BJ (cell line): Measurements from ENCODE around the gene CHMP2A. TPM values are rescaled to one million over a fixed set of nuclear protein-coding genes. Genes with fewer than 3 reads are reported as not detected.
"Not testable (repeated sequence)": the region's sequence is repeated elsewhere in the genome, so short reads cannot be mapped to it uniquely, and the experiment has no call there.

ENCODE experiments used
- CTCF ChIA-PET: fragments of 350-600 bp; formaldehyde crosslinking; extraction: SDS; loops from one replicate; lab custom pipeline; 2021; ENCODE audit warnings: antibody characterized with exemption, inconsistent platforms; lab: Yijun Ruan, JAX
- POLR2A ChIA-PET: fragments of 300-600 bp; sonication (Branson Sonifier 250); formaldehyde crosslinking; extraction: SDS; loops from one replicate; lab custom pipeline; 2021; ENCODE audit warnings: antibody characterized with exemption; lab: Charles Lee
- DNase-seq: peaks from one replicate; pipeline ENCODE4 v3.0.0-alpha.2; 2011; ENCODE audit warnings: low read depth
- H3K27me3 ChIP-seq: 2 replicates; pipeline ENCODE4 v1.6.0; 2011; ENCODE audit warnings: low read length; ENCODE audit not compliant: control insufficient read depth, insufficient read depth
- H3K36me3 ChIP-seq: 2 replicates; pipeline ENCODE4 v1.5.1; 2011; ENCODE audit warnings: low read length; ENCODE audit not compliant: control insufficient read depth, insufficient read depth
- H3K4me3 ChIP-seq: 2 replicates; pipeline ENCODE4 v1.5.1; 2011; ENCODE audit warnings: low read depth, mild to moderate bottlenecking, control low read depth, low read length
- polyA plus RNA-seq: library from polyadenylated mRNA; depleted of rRNA; stranded (reverse); fragments of >200 nt; gene quantifications from 2 replicates; pipeline ENCODE4 v1.2.3, GENCODE V29; 2011
- TF ChIP-seq, protein P1 (sequence below): IDR thresholded peaks from 2 replicates; pipeline ENCODE4 v1.5.1; 2011; ENCODE audit warnings: low read depth, mild to moderate bottlenecking, control low read depth, inconsistent platforms, low read length, moderate library complexity; ENCODE audit not compliant: insufficient read depth

Gene CHMP2A
- polyA plus RNA-seq, 1 experiment = 174 TPM

DNA sequence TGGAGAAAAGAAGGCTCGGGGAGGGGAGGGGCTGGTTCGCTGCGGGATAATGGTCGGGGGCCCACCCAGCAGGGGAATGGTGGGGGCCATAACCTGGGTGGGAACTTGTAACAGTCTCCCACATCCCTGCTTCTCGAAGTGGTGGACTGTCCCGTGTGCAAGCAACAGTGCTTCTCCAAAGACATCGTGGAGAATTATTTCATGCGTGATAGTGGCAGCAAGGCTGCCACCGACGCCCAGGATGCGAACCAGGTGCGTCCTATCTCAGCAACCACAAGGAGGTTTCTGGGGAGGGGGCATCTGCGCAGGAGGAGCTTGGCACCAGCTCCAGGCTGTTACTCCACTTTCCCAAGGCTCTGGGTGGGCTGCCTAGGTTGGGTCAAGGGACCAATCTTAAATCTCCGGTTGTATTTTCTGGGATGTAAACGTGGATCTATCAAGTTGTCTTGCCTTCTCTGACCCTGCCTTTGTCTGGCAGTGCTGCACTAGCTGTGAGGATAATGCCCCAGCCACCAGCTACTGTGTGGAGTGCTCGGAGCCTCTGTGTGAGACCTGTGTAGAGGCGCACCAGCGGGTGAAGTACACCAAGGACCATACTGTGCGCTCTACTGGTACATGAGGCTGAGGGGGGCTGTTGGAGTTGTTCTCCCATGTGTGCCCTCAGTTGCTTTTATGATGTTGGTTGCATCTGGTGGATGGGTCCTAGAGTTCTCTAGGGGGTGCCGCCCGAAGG, 9.5 kb downstream of the CHMP2A start:
- H3K4me3 ChIP-seq = peak overlapping the region; percentile 96
- POLR2A ChIA-PET = interaction anchor here (0.9 to 1.4 kb wide), 2 partner anchors 9 to 14 kb away, joined by 3 to 8 read pairs; partner anchors contain the start of gene CHMP2A
- CTCF ChIA-PET = interaction anchor here (3.3 kb wide), 1 partner anchor 26 kb away, joined by 19 read pairs; the partner anchor contains the start of gene ZBTB45
- peaks cover 1% of the 10 kb centered on the region for H3K27me3 ChIP-seq
- TF ChIP-seq, protein P1, sequence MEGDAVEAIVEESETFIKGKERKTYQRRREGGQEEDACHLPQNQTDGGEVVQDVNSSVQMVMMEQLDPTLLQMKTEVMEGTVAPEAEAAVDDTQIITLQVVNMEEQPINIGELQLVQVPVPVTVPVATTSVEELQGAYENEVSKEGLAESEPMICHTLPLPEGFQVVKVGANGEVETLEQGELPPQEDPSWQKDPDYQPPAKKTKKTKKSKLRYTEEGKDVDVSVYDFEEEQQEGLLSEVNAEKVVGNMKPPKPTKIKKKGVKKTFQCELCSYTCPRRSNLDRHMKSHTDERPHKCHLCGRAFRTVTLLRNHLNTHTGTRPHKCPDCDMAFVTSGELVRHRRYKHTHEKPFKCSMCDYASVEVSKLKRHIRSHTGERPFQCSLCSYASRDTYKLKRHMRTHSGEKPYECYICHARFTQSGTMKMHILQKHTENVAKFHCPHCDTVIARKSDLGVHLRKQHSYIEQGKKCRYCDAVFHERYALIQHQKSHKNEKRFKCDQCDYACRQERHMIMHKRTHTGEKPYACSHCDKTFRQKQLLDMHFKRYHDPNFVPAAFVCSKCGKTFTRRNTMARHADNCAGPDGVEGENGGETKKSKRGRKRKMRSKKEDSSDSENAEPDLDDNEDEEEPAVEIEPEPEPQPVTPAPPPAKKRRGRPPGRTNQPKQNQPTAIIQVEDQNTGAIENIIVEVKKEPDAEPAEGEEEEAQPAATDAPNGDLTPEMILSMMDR = no peak
- DNase-seq = no peak
- peaks cover 35% of the 10 kb centered on the region for H3K36me3 ChIP-seq

DNA sequence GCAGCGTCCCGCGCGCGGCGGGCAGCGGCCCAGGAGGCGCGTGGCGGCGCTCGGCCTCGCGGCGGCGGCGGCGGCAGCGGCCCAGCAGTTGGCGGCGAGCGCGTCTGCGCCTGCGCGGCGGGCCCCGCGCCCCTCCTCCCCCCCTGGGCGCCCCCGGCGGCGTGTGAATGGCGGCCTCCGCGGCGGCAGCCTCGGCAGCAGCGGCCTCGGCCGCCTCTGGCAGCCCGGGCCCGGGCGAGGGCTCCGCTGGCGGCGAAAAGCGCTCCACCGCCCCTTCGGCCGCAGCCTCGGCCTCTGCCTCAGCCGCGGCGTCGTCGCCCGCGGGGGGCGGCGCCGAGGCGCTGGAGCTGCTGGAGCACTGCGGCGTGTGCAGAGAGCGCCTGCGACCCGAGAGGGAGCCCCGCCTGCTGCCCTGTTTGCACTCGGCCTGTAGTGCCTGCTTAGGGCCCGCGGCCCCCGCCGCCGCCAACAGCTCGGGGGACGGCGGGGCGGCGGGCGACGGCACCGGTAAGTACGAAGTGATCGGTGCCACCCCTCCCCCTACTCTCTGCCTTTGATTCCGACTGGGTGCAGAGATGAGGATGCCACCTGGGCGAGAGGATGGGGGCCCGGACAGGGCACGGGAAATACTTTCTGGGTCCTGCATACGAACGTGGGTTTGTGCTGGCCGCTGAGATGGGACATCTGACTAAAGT, 10.2 kb downstream of the CHMP2A start:
- no peak for DNase-seq
- TF ChIP-seq, protein P1 = no peak

DNA sequence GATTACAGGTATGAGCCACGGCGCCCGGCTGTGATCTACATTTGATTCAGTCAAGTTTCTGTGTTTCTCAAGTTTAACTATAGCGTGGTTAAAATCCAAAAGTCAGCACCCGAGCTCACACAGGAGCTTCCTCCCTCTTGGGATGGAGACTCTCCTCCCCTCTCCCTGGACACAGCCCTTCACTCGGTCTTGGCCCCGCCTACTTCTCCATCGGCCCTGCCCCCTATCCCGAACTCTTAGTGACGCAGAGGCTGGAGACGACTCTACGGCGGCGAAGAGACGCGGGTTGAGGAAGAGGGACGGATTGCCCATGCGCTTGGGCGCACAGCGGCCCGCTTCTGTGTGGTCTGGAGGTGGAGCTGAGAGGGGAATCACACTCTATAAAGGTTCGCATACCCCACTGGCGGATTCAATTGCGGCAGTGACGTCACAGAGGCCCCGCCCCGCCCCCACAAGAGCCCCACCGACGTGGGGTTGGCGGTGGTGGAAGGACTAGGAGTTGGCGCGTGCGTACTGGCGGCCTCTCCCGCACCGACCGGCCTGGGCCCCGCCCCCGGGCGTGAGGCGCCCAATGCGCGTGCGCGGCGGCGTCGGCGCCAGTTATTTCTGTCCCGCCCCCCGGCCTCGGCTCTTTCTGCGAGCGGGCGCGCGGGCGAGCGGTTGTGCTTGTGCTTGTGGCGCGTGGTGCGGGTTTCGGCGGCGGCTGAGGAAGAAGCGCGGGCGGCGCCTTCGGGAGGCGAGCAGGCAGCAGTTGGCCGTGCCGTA, 10.9 kb downstream of the CHMP2A start, which contains the start of gene TRIM28:
Gene TRIM28, plus strand, starts transcription at position 239 of the 765 bp plus-strand sequence. CDS start 694 bp downstream, outside the sequence.
- H3K36me3 ChIP-seq = peaks cover 21% of the 10 kb centered on the region
- peak within 1 kb of the TSS; percentile 96 for H3K4me3 ChIP-seq
- ChIA-PET CTCF (interaction anchor here (1.0 to 3.3 kb wide), 2 partner anchors 24 to 30 kb away, joined by 6 to 19 read pairs; partner anchors contain the start of gene ZBTB45), POLR2A (interaction anchor here (1.2 to 1.4 kb wide), 3 partner anchors 10 to 24 kb away, joined by 8 to 10 read pairs (median 8); partner anchors contain the start of genes CHMP2A and ZBTB45)
- peak; percentile 97 for DNase-seq
- TF ChIP-seq, protein P1 = no peak
- H3K27me3 ChIP-seq = peaks cover 10% of the 10 kb centered on the region

More for the DNA sequence above, 10.2 kb downstream of the CHMP2A start:
- ChIA-PET POLR2A (interaction anchor here (0.9 to 1.4 kb wide), 4 partner anchors 9 to 25 kb away, joined by 3 to 10 read pairs (median 8); partner anchors contain the start of genes CHMP2A and ZBTB45), CTCF (interaction anchor here (3.3 kb wide), 1 partner anchor 25 kb away, joined by 19 read pairs; the partner anchor contains the start of gene ZBTB45)
- Histone ChIP-seq H3K4me3 (peak overlapping the region; percentile 96), H3K27me3 (peaks cover 4% of the 10 kb centered on the region), H3K36me3 (peaks cover 28% of the 10 kb centered on the region)

DNA sequence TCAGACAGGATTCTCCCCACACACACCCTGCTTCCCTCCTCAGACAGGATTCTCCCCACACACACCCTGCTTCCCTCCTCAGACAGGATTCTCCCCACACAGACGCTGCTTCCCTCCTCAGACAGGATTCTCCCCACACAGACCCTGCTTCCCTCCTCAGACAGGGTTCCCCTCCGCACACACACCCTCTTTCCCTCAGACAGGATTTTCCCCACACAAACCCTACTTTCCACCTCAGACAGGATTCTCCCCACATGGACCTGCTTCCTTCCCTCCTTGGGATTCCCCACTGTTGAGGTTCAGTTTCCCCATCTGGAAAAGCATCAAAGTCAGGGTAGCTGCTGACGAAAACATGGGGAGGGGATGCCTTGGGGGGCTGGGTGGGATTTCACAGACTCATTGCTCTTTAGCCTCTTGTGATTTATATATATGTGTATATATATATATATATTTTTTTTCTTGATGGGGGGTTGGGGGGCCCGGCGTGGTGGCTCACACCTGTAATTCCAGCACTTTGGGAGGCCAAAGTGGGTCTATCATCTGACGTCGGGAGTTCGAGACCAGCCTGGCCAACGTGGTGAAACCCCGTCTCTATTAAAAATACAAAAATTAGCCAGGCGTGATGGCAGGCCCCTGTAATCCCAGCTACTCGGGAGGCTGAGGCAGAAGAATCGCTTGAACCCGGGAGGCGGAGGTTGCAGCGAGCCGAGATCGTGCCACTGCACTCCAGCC, 12.1 kb downstream of the CHMP2A start:
- not testable (repeated sequence) for H3K36me3 ChIP-seq, H3K4me3 ChIP-seq, DNase-seq
- POLR2A ChIA-PET = interaction anchor here (0.6 kb wide), 1 partner anchor 12 kb away, joined by 7 read pairs; the partner anchor contains the start of gene CHMP2A
- H3K27me3 ChIP-seq = peaks cover 15% of the 10 kb centered on the region
- CTCF ChIA-PET = interaction anchor here (1.0 to 3.3 kb wide), 2 partner anchors 23 to 29 kb away, joined by 6 to 19 read pairs; partner anchors contain the start of gene ZBTB45

DNA sequence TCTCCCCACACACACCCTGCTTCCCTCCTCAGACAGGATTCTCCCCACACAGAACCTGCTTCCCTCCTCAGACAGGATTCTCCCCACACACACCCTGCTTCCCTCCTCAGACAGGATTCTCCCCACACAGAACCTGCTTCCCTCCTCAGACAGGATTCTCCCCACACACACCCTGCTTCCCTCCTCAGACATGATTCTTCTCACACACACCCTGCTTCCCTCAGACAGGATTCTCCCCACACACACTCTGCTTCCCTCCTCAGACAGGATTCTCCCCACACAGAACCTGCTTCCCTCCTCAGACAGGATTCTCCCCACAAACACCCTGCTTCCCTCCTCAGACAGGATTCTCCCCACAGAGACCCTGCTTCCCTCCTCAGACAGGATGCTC, 15.7 kb downstream of the CHMP2A start:
- not testable (repeated sequence) for DNase-seq
- peaks cover 24% of the 10 kb centered on the region for H3K27me3 ChIP-seq

More for the DNA sequence above, 15.7 kb downstream of the CHMP2A start:
- POLR2A ChIA-PET, CTCF ChIA-PET, H3K4me3 ChIP-seq, H3K36me3 ChIP-seq: not testable (repeated sequence)
